Naive thymus-derived CD4-positive, alpha-beta T cell (primary cell): Measurements from ENCODE around the gene CORO2A. TPM values are rescaled to one million over a fixed set of nuclear protein-coding genes. Genes with fewer than 3 reads are reported as not detected.

ENCODE experiments used
- ATAC-seq: fragments of 150-1000 bp; cut with Tn5 transposase; 2 replicates; pipeline ENCODE4 v1.10.0; 2021; ENCODE audit warnings: mild to moderate bottlenecking, moderate library complexity
- CTCF ChIA-PET: fragments of 350-600 bp; sonication (Branson Sonifier 250); formaldehyde crosslinking; loops from one replicate; lab custom pipeline; 2021; ENCODE audit warnings: antibody characterized with exemption; lab: Charles Lee
- POLR2A ChIA-PET: fragments of 350-600 bp; sonication (Branson Sonifier 250); formaldehyde crosslinking; loops from one replicate; lab custom pipeline; 2021; ENCODE audit warnings: antibody characterized with exemption, inconsistent platforms; lab: Charles Lee
- DNase-seq, 9 donors: peaks; one replicate each; pipeline versions ENCODE4 v3.0.0 to v3.0.0-alpha.2; 2020 to 2022; ENCODE audit warnings: mixed read lengths in 1 of 9
- H3K27ac ChIP-seq: one replicate; pipeline ENCODE4 v1.7.0; 2013; ENCODE audit warnings: mild to moderate bottlenecking, low read depth, low read length, moderate library complexity
- H3K27me3 ChIP-seq, 2 donors: one replicate each; pipeline ENCODE4 v1.7.0; 2013; ENCODE audit warnings: low read length in 2 of 2, mild to moderate bottlenecking in 2 of 2, moderate library complexity in 2 of 2; ENCODE audit not compliant: control insufficient read depth in 2 of 2, insufficient read depth in 2 of 2
- H3K36me3 ChIP-seq, 3 experiments: 1 replicate in 2 of 3; 2 replicates in 1 of 3; pipeline ENCODE4 v1.7.0; 2013; ENCODE audit warnings: low read length in 3 of 3, mild to moderate bottlenecking in 3 of 3, moderate library complexity in 1 of 3; ENCODE audit not compliant: insufficient read depth in 3 of 3, control insufficient read depth in 2 of 3
- H3K4me1 ChIP-seq, 2 donors: one replicate each; pipeline ENCODE4 v1.7.0; 2013; ENCODE audit warnings: low read length in 2 of 2, mild to moderate bottlenecking in 2 of 2, moderate library complexity in 1 of 2; ENCODE audit not compliant: control insufficient read depth in 2 of 2, insufficient read depth in 2 of 2
- H3K4me3 ChIP-seq: 2 replicates; pipeline ENCODE4 v1.7.0; 2013; ENCODE audit warnings: mild to moderate bottlenecking, low read length
- H3K9me3 ChIP-seq, 3 experiments: 1 replicate in 2 of 3; 2 replicates in 1 of 3; pipeline ENCODE4 v1.7.0; 2013; ENCODE audit warnings: low read length in 3 of 3; ENCODE audit not compliant: control insufficient read depth in 2 of 3
- H3K27ac Mint-ChIP-seq, 9 donors: one replicate each; pipeline ENCODE4 v1.8.0; 2020 to 2022; ENCODE audit warnings: mixed read lengths in 9 of 9, mild to moderate bottlenecking in 8 of 9, moderate library complexity in 5 of 9, inconsistent platforms in 2 of 9
- H3K27me3 Mint-ChIP-seq, 5 donors: one replicate each; pipeline ENCODE4 v1.8.0; 2021 to 2022; ENCODE audit warnings: mixed read lengths in 5 of 5, mild to moderate bottlenecking in 1 of 5
- H3K36me3 Mint-ChIP-seq, 5 donors: one replicate each; pipeline ENCODE4 v1.8.0; 2020 to 2022; ENCODE audit warnings: mixed read lengths in 5 of 5, mild to moderate bottlenecking in 3 of 5, inconsistent platforms in 1 of 5
- H3K4me1 Mint-ChIP-seq, 7 donors: one replicate each; pipeline ENCODE4 v1.8.0; 2020 to 2022; ENCODE audit warnings: mixed read lengths in 7 of 7, mild to moderate bottlenecking in 3 of 7, inconsistent platforms in 1 of 7
- H3K4me3 Mint-ChIP-seq, 10 donors: one replicate each; pipeline ENCODE4 v1.8.0; 2020 to 2022; ENCODE audit warnings: mild to moderate bottlenecking in 10 of 10, mixed read lengths in 10 of 10, moderate library complexity in 6 of 10, inconsistent platforms in 2 of 10
- H3K9me3 Mint-ChIP-seq, 11 donors: one replicate each; pipeline ENCODE4 v1.8.0; 2020 to 2022; ENCODE audit warnings: mixed read lengths in 11 of 11, mild to moderate bottlenecking in 4 of 11, inconsistent platforms in 1 of 11, moderate library complexity in 1 of 11
- intact Hi-C, 2 donors: fragments of 100-400 bp; cut with micrococcal nuclease; formaldehyde crosslinking; loops; one replicate each; pipeline ENCODE4 v1.15.1; 2023
- polyA plus RNA-seq, 2 donors: library from polyadenylated mRNA; unstranded; fragments of 300-500 nt; fragmentation: Illumina TruSeq; gene quantifications; one replicate each; pipeline ENCODE4 v1.2.3, GENCODE V29; 2021
- total RNA-seq, 6 experiments: library from RNA in 5 of 6; stranded (reverse) in 5 of 6; gene quantifications; 1 replicate in 5 of 6; 2 replicates in 1 of 6; pipeline ENCODE4 v1.2.3 and lab custom pipeline; 2021 to 2026

The CORO2A gene
- total and polyA plus RNA-seq, 7 experiments from 2014 or later = 3.0 to 9.7 (median 7.7) TPM

- ChIA-PET POLR2A (interaction anchor here (1.0 kb wide), 1 partner anchor 25 kb away, joined by 3 read pairs; the partner anchor contains the start of gene TRIM14), CTCF (interaction anchor here (0.6 kb wide), 1 partner anchor 72 kb away, joined by 7 read pairs; no protein-coding TSS in a partner anchor)
- peaks cover 0 to 17% (median 6%) of the 10 kb centered on the region in 7 donors for H3K4me1 Mint-ChIP-seq
- H3K36me3 Mint-ChIP-seq = peaks cover 0 to 15% (median 5%) of the 10 kb centered on the region in 5 donors
- Histone ChIP-seq H3K36me3 (peaks cover 0 to 3% (median 0%) of the 10 kb centered on the region in 3 experiments), H3K27ac (no peak overlapping the region), H3K4me3 (no peak overlapping the region), H3K27me3 (no peaks in the 10 kb centered on the region), H3K9me3 (no peaks in the 10 kb centered on the region), H3K4me1 (no peaks in the 10 kb centered on the region)
- no peak overlapping the region for H3K4me3 Mint-ChIP-seq
- H3K9me3 Mint-ChIP-seq = peaks cover 0 to 1% (median 0%) of the 10 kb centered on the region in 11 donors
- peak overlapping the region in 3 of 9 donors; percentile 27 to 67 (median 41) for H3K27ac Mint-ChIP-seq
- ATAC-seq (no peak), DNase-seq (no peak)
- intact Hi-C loops = no loop called here
- H3K27me3 Mint-ChIP-seq = no peaks in the 10 kb centered on the region
These were observed 48.4 kb downstream of the CORO2A start for GRCh38 chr9:98144076-98144475.

GRCh38 chr9:98142925-98143481, 49.4 kb downstream of the CORO2A start:
- DNase-seq (no peak), ATAC-seq (no peak)
- H3K4me1 ChIP-seq = no peaks in the 10 kb centered on the region
- peaks cover 0 to 9% (median 5%) of the 10 kb centered on the region in 5 donors for H3K36me3 Mint-ChIP-seq
- POLR2A ChIA-PET = interaction anchor here (1.0 kb wide), 1 partner anchor 24 kb away, joined by 3 read pairs; the partner anchor contains the start of gene TRIM14
- no peaks in the 10 kb centered on the region for H3K27me3 Mint-ChIP-seq
- H3K9me3 Mint-ChIP-seq = peaks cover 0 to 1% (median 0%) of the 10 kb centered on the region in 11 donors
- no peak overlapping the region for H3K27ac ChIP-seq
- peaks cover 0 to 3% (median 0%) of the 10 kb centered on the region in 3 experiments for H3K36me3 ChIP-seq
- no peak overlapping the region for H3K27ac Mint-ChIP-seq
- CTCF ChIA-PET = no interaction called here
- H3K4me3 Mint-ChIP-seq = peak overlapping the region in 1 of 10 donors; percentile 2
- H3K9me3 ChIP-seq = no peaks in the 10 kb centered on the region
- intact Hi-C loops = no loop called here
- H3K27me3 ChIP-seq = no peaks in the 10 kb centered on the region
- H3K4me3 ChIP-seq = no peak overlapping the region
- peaks cover 0 to 17% (median 6%) of the 10 kb centered on the region in 7 donors for H3K4me1 Mint-ChIP-seq

- H3K27me3 Mint-ChIP-seq = no peaks in the 10 kb centered on the region
- H3K9me3 ChIP-seq = no peaks in the 10 kb centered on the region
- peaks cover 0 to 15% (median 6%) of the 10 kb centered on the region in 7 donors for H3K4me1 Mint-ChIP-seq
- no peak overlapping the region for H3K4me3 ChIP-seq
- H3K27ac ChIP-seq = no peak overlapping the region
- POLR2A ChIA-PET = interaction anchor here (0.6 to 1.5 kb wide), 2 partner anchors 23 to 55 kb away, joined by 4 read pairs; partner anchors contain the start of gene TRIM14
- peaks cover 0 to 1% (median 0%) of the 10 kb centered on the region in 11 donors for H3K9me3 Mint-ChIP-seq
- H3K27me3 ChIP-seq = no peaks in the 10 kb centered on the region
- no peak overlapping the region for H3K4me3 Mint-ChIP-seq
- intact Hi-C loops = no loop called here
- peaks cover 0 to 9% (median 5%) of the 10 kb centered on the region in 5 donors for H3K36me3 Mint-ChIP-seq
- no peak for DNase-seq
- H3K27ac Mint-ChIP-seq = peak overlapping the region in 2 of 9 donors; percentile 38 to 66
- ATAC-seq = no peak
- peaks cover 0 to 5% (median 0%) of the 10 kb centered on the region in 3 experiments for H3K36me3 ChIP-seq
- H3K4me1 ChIP-seq = no peaks in the 10 kb centered on the region
- CTCF ChIA-PET = interaction anchor here (0.7 kb wide), 1 partner anchor 12 kb away, joined by 3 read pairs; no protein-coding TSS in a partner anchor
These were observed 50.1 kb downstream of the CORO2A start for GRCh38 chr9:98142182-98142907.

- intact Hi-C loops = no loop called here
- Histone ChIP-seq H3K4me1 (no peaks in the 10 kb centered on the region), H3K36me3 (peaks cover 0 to 19% (median 0%) of the 10 kb centered on the region in 3 experiments), H3K9me3 (no peaks in the 10 kb centered on the region), H3K27ac (no peak overlapping the region), H3K27me3 (no peaks in the 10 kb centered on the region), H3K4me3 (no peak overlapping the region)
- CTCF ChIA-PET = no interaction called here
- DNase-seq = no peak
- no peak for ATAC-seq
- H3K27me3 Mint-ChIP-seq = no peaks in the 10 kb centered on the region
- peak overlapping the region in 4 of 9 donors; percentile 9 to 68 (median 41) for H3K27ac Mint-ChIP-seq
- no peak overlapping the region for H3K4me3 Mint-ChIP-seq
- peaks cover 0 to 1% (median 0%) of the 10 kb centered on the region in 11 donors for H3K9me3 Mint-ChIP-seq
- POLR2A ChIA-PET = no interaction called here
- peaks cover 0 to 17% (median 5%) of the 10 kb centered on the region in 5 donors for H3K36me3 Mint-ChIP-seq
- peaks cover 0 to 9% (median 4%) of the 10 kb centered on the region in 7 donors for H3K4me1 Mint-ChIP-seq
These were observed 51.9 kb downstream of the CORO2A start for GRCh38 chr9:98140503-98140902.

- H3K4me1 Mint-ChIP-seq = peaks cover 0 to 9% (median 1%) of the 10 kb centered on the region in 7 donors
- no peaks in the 10 kb centered on the region for H3K27me3 Mint-ChIP-seq
- intact Hi-C loops = no loop called here
- DNase-seq (no peak), ATAC-seq (no peak)
- H3K27me3 ChIP-seq = no peaks in the 10 kb centered on the region
- no peaks in the 10 kb centered on the region for H3K4me1 ChIP-seq
- CTCF ChIA-PET = no interaction called here
- H3K27ac ChIP-seq = no peak overlapping the region
- peak overlapping the region in 2 of 9 donors; percentile 25 to 41 for H3K27ac Mint-ChIP-seq
- no peaks in the 10 kb centered on the region for H3K9me3 ChIP-seq
- H3K4me3 ChIP-seq = no peak overlapping the region
- no peaks in the 10 kb centered on the region for H3K9me3 Mint-ChIP-seq
- peaks cover 0 to 29% (median 5%) of the 10 kb centered on the region in 5 donors for H3K36me3 Mint-ChIP-seq
- H3K36me3 ChIP-seq = peaks cover 0 to 57% (median 0%) of the 10 kb centered on the region in 3 experiments
- no peak overlapping the region for H3K4me3 Mint-ChIP-seq
- POLR2A ChIA-PET = no interaction called here
These were observed 55.9 kb downstream of the CORO2A start for GRCh38 chr9:98136489-98136888.

- no peak for ATAC-seq
- no peaks in the 10 kb centered on the region for H3K27me3 ChIP-seq
- no peaks in the 10 kb centered on the region for H3K4me1 ChIP-seq
- peaks cover 0 to 31% (median 5%) of the 10 kb centered on the region in 5 donors for H3K36me3 Mint-ChIP-seq
- H3K27ac Mint-ChIP-seq = peak overlapping the region in 1 of 9 donors; percentile 34
- H3K9me3 ChIP-seq = no peaks in the 10 kb centered on the region
- intact Hi-C loops = no loop called here
- no peak overlapping the region for H3K27ac ChIP-seq
- POLR2A ChIA-PET = no interaction called here
- H3K36me3 ChIP-seq = peaks cover 0 to 63% (median 0%) of the 10 kb centered on the region in 3 experiments
- no peak for DNase-seq
- H3K4me3 Mint-ChIP-seq = no peak overlapping the region
- CTCF ChIA-PET = no interaction called here
- H3K4me1 Mint-ChIP-seq = peaks cover 0 to 8% (median 1%) of the 10 kb centered on the region in 7 donors
- no peak overlapping the region for H3K4me3 ChIP-seq
- H3K9me3 Mint-ChIP-seq = no peaks in the 10 kb centered on the region
- H3K27me3 Mint-ChIP-seq = no peaks in the 10 kb centered on the region
These were observed 56.5 kb downstream of the CORO2A start for GRCh38 chr9:98135938-98136337.
